Measurements from ENCODE around the gene COX4I1. TPM values are rescaled to one million over a fixed set of nuclear protein-coding genes. Genes with fewer than 3 reads are reported as not detected.
"Not testable (repeated sequence)": the region's sequence is repeated elsewhere in the genome, so short reads cannot be mapped to it uniquely, and the experiment has no call there.

Gene COX4I1
- total and polyA plus RNA-seq, 5 donors from 2014 or later: 476 to 1,194 (median 1,113) TPM

- Histone ChIP-seq H3K9me3 (ENCODE audit: control insufficient read depth in 2 of 2, low read length in 2 of 2) (no peaks in the 10 kb centered on the region), H3K27me3 (ENCODE audit: control insufficient read depth, insufficient read depth, low read length) (no peaks in the 10 kb centered on the region), H3K4me3 (ENCODE audit: low read depth, low read length) (no peak overlapping the region), H3K4me1 (ENCODE audit: control insufficient read depth, insufficient read depth, low read length, poor library complexity, severe bottlenecking) (no peaks in the 10 kb centered on the region), H3K36me3 (ENCODE audit: control insufficient read depth, insufficient read depth, low read length) (peaks cover under 1% of the 10 kb centered on the region), H3K27ac (ENCODE audit: insufficient read depth, low read length, poor library complexity, severe bottlenecking) (no peak overlapping the region)
- no peak overlapping the region for H3K4me3 Mint-ChIP-seq
- peaks cover 4% of the 10 kb centered on the region for H3K36me3 Mint-ChIP-seq
- ATAC-seq (ENCODE audit: low read depth in 2 of 2) (no peak), DNase-seq (no peak)
- peaks cover 0 to 1% (median 0%) of the 10 kb centered on the region in 7 donors for H3K9me3 Mint-ChIP-seq
- no peak overlapping the region for H3K27ac Mint-ChIP-seq
- H3K4me1 Mint-ChIP-seq: no peaks in the 10 kb centered on the region
- peaks cover 22% of the 10 kb centered on the region for H3K27me3 Mint-ChIP-seq
These were observed 12.7 kb downstream of the COX4I1 start for GRCh38 chr16:85812031-85812807.

GRCh38 chr16:85812811-85813700 lies 13.6 kb downstream of the COX4I1 start:
- peaks cover 0 to 1% (median 0%) of the 10 kb centered on the region in 7 donors for H3K9me3 Mint-ChIP-seq
- no peak for ATAC-seq (ENCODE audit: low read depth in 2 of 2)
- no peaks in the 10 kb centered on the region for H3K36me3 ChIP-seq (ENCODE audit: control insufficient read depth, insufficient read depth, low read length)
- H3K9me3 ChIP-seq (ENCODE audit: control insufficient read depth in 2 of 2, low read length in 2 of 2): no peaks in the 10 kb centered on the region
- no peak for DNase-seq
- no peak overlapping the region for H3K4me3 ChIP-seq (ENCODE audit: low read depth, low read length)
- no peak overlapping the region for H3K4me3 Mint-ChIP-seq
- H3K27me3 ChIP-seq (ENCODE audit: control insufficient read depth, insufficient read depth, low read length): no peaks in the 10 kb centered on the region
- H3K27ac Mint-ChIP-seq: no peak overlapping the region
- no peaks in the 10 kb centered on the region for H3K4me1 ChIP-seq (ENCODE audit: control insufficient read depth, insufficient read depth, low read length, poor library complexity, severe bottlenecking)
- H3K36me3 Mint-ChIP-seq: peaks cover 4% of the 10 kb centered on the region
- peaks cover 22% of the 10 kb centered on the region for H3K27me3 Mint-ChIP-seq
- no peaks in the 10 kb centered on the region for H3K4me1 Mint-ChIP-seq
- H3K27ac ChIP-seq (ENCODE audit: insufficient read depth, low read length, poor library complexity, severe bottlenecking): no peak overlapping the region

GRCh38 chr16:85816159-85816558 lies 16.7 kb downstream of the COX4I1 start:
- H3K36me3 Mint-ChIP-seq: no peaks in the 10 kb centered on the region
- no peaks in the 10 kb centered on the region for H3K9me3 ChIP-seq (ENCODE audit: control insufficient read depth in 2 of 2, low read length in 2 of 2)
- peaks cover 0 to 6% (median 0%) of the 10 kb centered on the region in 4 donors for H3K4me1 Mint-ChIP-seq
- DNase-seq (no peak), ATAC-seq (ENCODE audit: low read depth in 2 of 2) (no peak)
- H3K27me3 ChIP-seq (ENCODE audit: control insufficient read depth, insufficient read depth, low read length): no peaks in the 10 kb centered on the region
- H3K4me3 Mint-ChIP-seq: no peak overlapping the region
- H3K36me3 ChIP-seq (ENCODE audit: control insufficient read depth, insufficient read depth, low read length): no peaks in the 10 kb centered on the region
- no peak overlapping the region for H3K27ac ChIP-seq (ENCODE audit: insufficient read depth, low read length, poor library complexity, severe bottlenecking)
- H3K4me3 ChIP-seq (ENCODE audit: low read depth, low read length): no peak overlapping the region
- H3K4me1 ChIP-seq (ENCODE audit: control insufficient read depth, insufficient read depth, low read length, poor library complexity, severe bottlenecking): no peaks in the 10 kb centered on the region
- H3K27me3 Mint-ChIP-seq: peaks cover 27% of the 10 kb centered on the region
- H3K9me3 Mint-ChIP-seq: no peaks in the 10 kb centered on the region
- H3K27ac Mint-ChIP-seq: no peak overlapping the region

DNA sequence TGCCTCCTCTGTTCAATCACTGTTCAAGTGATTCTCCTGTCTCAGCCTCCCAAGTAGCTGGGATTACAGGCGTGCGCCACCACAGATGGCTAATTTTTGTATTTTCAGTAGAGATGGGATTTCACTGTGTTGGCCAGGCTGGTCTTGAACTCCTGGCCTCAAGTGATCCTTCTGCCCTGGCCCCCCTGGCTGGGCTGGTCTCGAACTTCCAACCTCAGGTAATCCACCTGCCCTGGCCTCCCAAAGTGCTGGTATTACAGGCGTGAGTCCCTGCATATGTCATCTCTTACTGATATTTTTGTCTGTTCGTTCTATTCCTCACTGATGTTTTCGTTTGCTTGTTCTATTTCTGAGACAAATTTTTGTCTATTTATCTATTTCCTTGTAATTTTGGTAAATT lies 17.7 kb downstream of the COX4I1 start:
- not testable (repeated sequence) for H3K4me3 ChIP-seq (ENCODE audit: low read depth, low read length)

DNA sequence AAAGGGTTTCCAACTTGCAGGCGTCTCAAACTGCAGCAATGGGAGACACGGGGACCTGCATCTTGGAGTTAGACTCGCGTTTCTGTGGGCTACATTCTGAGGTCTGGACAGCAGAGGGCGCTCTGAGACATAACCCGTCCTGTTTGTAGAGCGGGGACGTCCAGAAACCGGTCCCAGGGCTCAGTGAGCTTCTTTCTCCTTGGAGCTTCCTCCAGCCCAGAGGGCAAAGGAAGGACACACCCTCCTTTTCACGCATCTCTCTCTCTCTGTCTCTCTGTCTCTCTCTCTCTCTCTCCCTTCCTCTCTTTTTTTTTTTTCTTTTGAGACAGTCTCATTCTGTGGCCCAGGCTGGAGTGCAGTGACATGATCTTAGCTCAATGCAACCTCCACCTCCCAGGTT lies 19.8 kb downstream of the COX4I1 start:
- H3K9me3 ChIP-seq (ENCODE audit: control insufficient read depth in 2 of 2, low read length in 2 of 2): no peaks in the 10 kb centered on the region
- Mint-ChIP-seq H3K9me3 (no peaks in the 10 kb centered on the region), H3K27me3 (peaks cover 16% of the 10 kb centered on the region), H3K27ac (no peak overlapping the region), H3K36me3 (no peaks in the 10 kb centered on the region), H3K4me1 (peaks cover 0 to 6% (median 0%) of the 10 kb centered on the region in 4 donors), H3K4me3 (peak overlapping the region in 2 of 4 donors; percentile 4 to 38)
- H3K27me3 ChIP-seq (ENCODE audit: control insufficient read depth, insufficient read depth, low read length): no peaks in the 10 kb centered on the region
- no peak overlapping the region for H3K27ac ChIP-seq (ENCODE audit: insufficient read depth, low read length, poor library complexity, severe bottlenecking)
- DNase-seq (peak; percentile 64 to 80 (median 72)), ATAC-seq (ENCODE audit: low read depth in 2 of 2) (peak; percentile 56)
- no peaks in the 10 kb centered on the region for H3K4me1 ChIP-seq (ENCODE audit: control insufficient read depth, insufficient read depth, low read length, poor library complexity, severe bottlenecking)
- H3K36me3 ChIP-seq (ENCODE audit: control insufficient read depth, insufficient read depth, low read length): no peaks in the 10 kb centered on the region
- no peak overlapping the region for H3K4me3 ChIP-seq (ENCODE audit: low read depth, low read length)

More for the DNA sequence above, 17.7 kb downstream of the COX4I1 start:
- not testable (repeated sequence) for H3K27ac ChIP-seq (ENCODE audit: insufficient read depth, low read length, poor library complexity, severe bottlenecking); H3K27me3 ChIP-seq (ENCODE audit: control insufficient read depth, insufficient read depth, low read length); H3K4me1 ChIP-seq (ENCODE audit: control insufficient read depth, insufficient read depth, low read length, poor library complexity, severe bottlenecking); H3K4me3 Mint-ChIP-seq; H3K36me3 Mint-ChIP-seq; ATAC-seq (ENCODE audit: low read depth in 2 of 2); H3K9me3 ChIP-seq (ENCODE audit: control insufficient read depth in 2 of 2, low read length in 2 of 2); H3K36me3 ChIP-seq (ENCODE audit: control insufficient read depth, insufficient read depth, low read length); H3K9me3 Mint-ChIP-seq; DNase-seq; H3K27ac Mint-ChIP-seq; H3K4me1 Mint-ChIP-seq
- peaks cover 25% of the 10 kb centered on the region for H3K27me3 Mint-ChIP-seq

GRCh38 chr16:85819771-85820170 lies 20.3 kb downstream of the COX4I1 start:
- Histone ChIP-seq H3K9me3 (ENCODE audit: control insufficient read depth in 2 of 2, low read length in 2 of 2) (no peaks in the 10 kb centered on the region), H3K27ac (ENCODE audit: insufficient read depth, low read length, poor library complexity, severe bottlenecking) (no peak overlapping the region), H3K4me3 (ENCODE audit: low read depth, low read length) (no peak overlapping the region), H3K36me3 (ENCODE audit: control insufficient read depth, insufficient read depth, low read length) (no peaks in the 10 kb centered on the region), H3K4me1 (ENCODE audit: control insufficient read depth, insufficient read depth, low read length, poor library complexity, severe bottlenecking) (no peaks in the 10 kb centered on the region), H3K27me3 (ENCODE audit: control insufficient read depth, insufficient read depth, low read length) (no peaks in the 10 kb centered on the region)
- Mint-ChIP-seq H3K4me1 (peaks cover 0 to 6% (median 0%) of the 10 kb centered on the region in 4 donors), H3K27me3 (peaks cover 16% of the 10 kb centered on the region), H3K27ac (no peak overlapping the region), H3K36me3 (no peaks in the 10 kb centered on the region), H3K9me3 (no peaks in the 10 kb centered on the region), H3K4me3 (no peak overlapping the region)
- ATAC-seq (ENCODE audit: low read depth in 2 of 2) (no peak), DNase-seq (no peak)

DNA sequence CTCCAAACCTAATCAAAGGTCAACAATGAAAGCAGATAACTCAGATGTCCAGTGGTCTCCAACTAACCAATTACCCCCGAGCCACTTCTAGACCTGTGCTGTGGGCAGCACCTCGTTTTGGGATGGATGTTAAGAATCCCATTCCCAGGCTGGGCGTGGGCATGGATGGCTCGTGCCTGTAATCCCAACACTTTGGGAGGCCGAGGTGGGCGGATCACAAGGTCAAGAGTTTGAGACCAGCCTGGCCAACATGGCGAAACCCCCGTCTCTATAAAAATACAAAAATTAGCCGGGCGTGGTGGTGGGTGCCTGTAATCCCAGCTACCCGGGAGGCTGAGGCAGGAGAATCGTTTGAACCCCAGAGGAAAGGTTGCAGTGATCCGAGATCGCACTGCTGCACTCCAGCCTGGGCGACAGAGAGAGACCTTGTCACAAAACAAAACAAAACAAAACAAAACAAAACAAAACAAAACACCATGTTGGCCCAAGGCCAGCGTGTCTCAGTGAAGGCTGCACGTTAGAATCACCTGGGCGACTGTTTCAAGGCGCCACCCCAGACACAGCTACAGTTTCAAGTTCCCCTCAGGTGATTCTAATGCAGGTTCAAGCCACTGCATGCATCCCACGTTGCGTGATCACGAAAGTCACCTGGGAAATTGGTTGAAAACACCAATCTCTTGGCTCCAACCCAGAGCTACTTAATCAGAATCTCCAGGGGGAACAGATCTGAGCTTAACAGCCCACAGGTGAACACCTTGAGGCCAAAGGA lies 21.3 kb downstream of the COX4I1 start:
- H3K9me3 ChIP-seq (ENCODE audit: control insufficient read depth in 2 of 2, low read length in 2 of 2): no peaks in the 10 kb centered on the region
- no peaks in the 10 kb centered on the region for H3K27me3 ChIP-seq (ENCODE audit: control insufficient read depth, insufficient read depth, low read length)
- H3K4me3 ChIP-seq (ENCODE audit: low read depth, low read length): no peak overlapping the region
- Mint-ChIP-seq H3K27me3 (peaks cover 16% of the 10 kb centered on the region), H3K9me3 (no peaks in the 10 kb centered on the region), H3K4me3 (no peak overlapping the region), H3K36me3 (no peaks in the 10 kb centered on the region), H3K27ac (no peak overlapping the region), H3K4me1 (peaks cover 0 to 6% (median 0%) of the 10 kb centered on the region in 4 donors)
- H3K27ac ChIP-seq (ENCODE audit: insufficient read depth, low read length, poor library complexity, severe bottlenecking): no peak overlapping the region
- H3K36me3 ChIP-seq (ENCODE audit: control insufficient read depth, insufficient read depth, low read length): no peaks in the 10 kb centered on the region
- ATAC-seq (ENCODE audit: low read depth in 2 of 2) (no peak), DNase-seq (no peak)
- H3K4me1 ChIP-seq (ENCODE audit: control insufficient read depth, insufficient read depth, low read length, poor library complexity, severe bottlenecking): no peaks in the 10 kb centered on the region

Data from CD4-positive, CD25-positive, alpha-beta regulatory T cell (primary cell).